Islet precursor cell (in vitro differentiated cells): ENCODE results near the gene ACTL7A.

Experiments used
- DNase-seq: peaks from one replicate; pipeline ENCODE4 v3.0.0-alpha.2; 2018

Gene ACTL7A

GRCh38 chr9:108850293-108850897 is 11.7 kb upstream of the ACTL7A start:
- no peak for DNase-seq

DNA sequence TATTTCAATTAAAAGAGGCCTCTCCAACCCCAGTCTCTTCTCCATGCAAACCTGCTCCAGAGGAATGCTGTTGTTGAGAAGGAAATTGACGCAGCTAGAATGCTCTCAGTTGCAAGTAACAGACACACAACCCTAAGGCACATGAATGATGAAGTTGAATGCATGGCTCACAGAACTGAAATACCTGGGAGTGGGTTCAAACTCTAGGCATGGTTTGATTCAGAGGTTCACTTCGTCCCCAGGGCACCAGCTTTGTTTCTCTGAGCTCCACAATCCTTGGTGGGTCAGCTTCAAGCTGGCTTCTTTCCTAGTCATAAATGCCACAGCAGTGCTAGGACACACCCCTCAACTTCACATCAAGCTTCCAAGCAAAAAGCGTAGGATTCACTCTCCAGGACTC is 10.9 kb upstream of the ACTL7A start:
- no peak for DNase-seq

DNA sequence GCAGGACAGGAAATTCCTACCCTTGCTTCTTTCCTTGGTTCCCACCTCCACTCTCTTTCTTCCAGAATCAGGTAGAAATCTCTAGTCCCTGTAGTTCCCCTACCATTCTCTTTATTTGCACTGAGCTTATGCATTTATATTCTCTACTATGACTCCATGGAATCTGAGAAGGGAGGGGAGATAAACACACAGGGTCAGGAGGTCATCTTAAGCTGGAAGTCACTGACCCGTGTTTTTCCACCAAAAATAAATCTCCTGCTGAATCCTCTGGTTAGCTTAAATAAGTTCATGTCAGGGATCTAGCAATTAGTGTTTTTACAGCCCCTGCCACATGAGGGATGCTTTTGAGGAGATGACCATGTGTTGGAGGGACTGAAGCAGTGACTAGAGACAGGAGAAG is 10.0 kb upstream of the ACTL7A start:
- no peak for DNase-seq

GRCh38 chr9:108854094-108854493 is 8.0 kb upstream of the ACTL7A start:
- DNase-seq: no peak

DNA sequence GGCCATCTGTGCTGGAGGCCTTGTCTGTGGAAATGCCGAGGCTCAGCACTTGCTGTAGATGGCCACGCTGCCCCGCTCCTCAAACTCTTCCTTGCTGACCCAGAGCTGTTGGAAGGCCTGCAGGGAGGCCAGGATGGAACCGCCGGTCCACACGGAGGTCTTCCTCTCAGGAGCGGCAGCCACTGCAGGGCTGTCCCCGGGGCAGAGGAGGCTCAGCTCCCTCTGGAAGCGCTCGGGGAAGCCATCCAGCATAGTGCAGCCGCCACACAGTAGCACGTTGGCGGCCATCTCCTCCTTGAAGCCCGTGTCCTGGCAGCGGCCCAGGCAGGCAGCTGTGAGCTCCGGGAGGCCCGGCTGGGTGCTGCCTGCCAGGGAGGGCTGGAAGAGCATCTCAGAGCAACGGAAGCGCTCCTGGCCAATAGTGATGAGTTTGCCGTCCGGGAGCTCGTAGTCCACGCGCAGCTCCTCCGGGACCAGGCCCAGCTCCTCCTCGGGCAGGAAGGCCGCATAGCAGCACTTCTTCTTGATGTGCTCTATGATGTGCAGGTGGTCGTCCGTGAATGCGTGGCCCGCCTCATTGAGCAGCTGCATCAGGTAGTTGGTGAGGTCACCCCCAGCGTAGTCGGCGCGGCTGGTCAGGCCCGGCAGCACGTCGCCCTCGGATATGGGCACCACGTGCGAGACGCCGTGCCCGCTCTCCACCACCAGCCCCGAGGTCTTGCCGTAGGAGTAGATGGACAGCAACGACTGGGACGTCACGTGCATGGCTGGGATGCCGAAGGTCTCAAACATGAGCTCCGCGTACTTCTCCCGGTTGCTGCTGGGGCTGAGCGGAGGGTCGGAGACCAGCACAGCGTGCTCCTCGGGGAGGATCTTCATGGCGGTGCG is 7.2 kb upstream of the ACTL7A start:
- no peak for DNase-seq

DNA sequence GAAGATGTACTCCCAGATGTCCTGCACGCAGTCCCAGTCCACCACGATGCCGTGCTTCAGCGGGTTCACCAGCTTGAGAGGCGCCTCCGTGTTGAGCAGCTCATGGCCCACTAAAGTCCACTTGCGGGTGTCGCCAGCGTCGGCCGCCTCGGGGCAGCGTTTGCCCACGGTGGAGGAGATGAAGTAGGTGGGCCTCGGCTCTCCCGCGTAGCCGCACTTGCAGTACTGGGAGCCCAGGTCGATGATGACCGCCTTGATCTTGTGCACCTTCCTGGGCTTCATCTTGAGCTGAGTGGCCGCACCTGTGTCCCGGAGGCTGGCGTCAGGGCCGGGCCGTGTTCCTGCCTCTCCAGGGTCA is 6.6 kb upstream of the ACTL7A start:
- DNase-seq: no peak

GRCh38 chr9:108855888-108856287 is 6.2 kb upstream of the ACTL7A start, which contains the start of gene ACTL7B:
Gene ACTL7B, minus strand, starts transcription at chr9:108855986. Its CDS starts 56 bp downstream, at chr9:108855930.
- no peak for DNase-seq

DNA sequence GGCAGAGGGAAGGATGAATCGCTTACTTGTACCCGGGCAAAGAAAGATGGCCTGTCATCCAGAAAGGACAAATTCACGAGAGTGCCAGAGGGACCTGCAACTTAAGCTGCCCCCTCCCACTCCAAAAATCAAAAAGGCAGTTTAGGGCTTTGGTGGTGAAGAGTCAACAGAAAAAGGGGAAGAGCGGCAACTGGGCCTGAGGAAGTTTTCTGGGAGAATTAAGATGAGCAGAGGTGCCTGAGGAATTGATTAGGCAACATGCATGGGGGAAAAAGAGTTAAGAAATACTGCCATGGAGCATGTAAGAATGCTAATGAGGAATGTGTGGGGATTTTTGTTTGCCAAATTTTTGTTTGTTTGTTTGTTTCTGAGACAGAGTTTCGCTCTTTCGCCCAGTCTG is 4.5 kb upstream of the ACTL7A start:
- DNase-seq: no peak

DNA sequence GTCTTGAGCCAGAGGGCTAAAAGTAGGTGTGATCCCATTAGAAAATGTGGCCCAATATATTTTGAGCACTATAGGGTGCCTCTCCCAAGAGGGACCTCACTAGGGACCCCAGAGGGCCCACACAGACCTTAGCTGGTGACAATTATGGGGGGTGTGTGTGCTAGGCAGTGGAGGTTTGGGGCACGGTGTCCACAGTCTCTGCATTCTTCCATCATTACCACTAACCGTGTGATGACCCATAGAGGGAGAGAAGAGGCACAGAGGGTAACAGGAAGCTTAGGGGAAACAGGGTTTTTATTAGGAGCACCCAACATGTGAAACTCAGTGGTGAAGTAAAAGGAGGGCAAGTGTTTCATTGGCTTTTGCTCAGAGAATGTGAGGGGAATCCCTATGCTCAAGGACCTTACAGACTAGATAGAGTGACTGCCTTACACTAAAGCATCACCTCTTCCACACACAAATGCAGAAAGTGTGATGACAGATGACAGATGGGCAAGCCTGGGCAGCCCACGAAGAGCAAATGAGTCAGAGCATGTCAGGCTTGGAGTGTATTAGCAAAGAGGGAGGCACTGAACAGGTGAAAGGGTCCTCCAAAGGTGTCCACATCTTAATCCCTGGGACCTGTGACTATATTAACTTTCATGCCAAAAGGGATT is 2.5 kb upstream of the ACTL7A start:
- no peak for DNase-seq

- DNase-seq: no peak
Measured at GRCh38 chr9:108860354-108860753, 1.7 kb upstream of the ACTL7A start.

DNA sequence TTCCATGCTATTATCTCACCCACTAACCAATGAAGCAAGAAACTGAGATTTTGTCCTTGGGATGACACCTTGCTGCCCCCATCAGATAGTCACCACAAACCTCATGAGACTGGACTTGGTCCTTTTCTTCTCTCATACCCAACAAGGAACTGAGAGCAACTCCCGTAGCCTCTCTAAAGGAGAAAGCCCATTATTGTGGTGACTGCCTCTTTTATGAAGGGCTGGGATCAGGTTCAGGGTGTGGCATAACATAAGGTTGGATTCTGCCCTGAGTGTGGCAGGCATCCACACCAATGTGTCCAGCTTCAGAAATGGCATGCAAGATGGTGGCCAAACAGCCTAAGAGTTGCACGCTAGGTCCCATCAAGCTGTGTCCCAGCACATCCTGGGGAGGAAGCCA is 1.3 kb upstream of the ACTL7A start:
- DNase-seq: no peak

GRCh38 chr9:108861464-108861863 is 602 bp upstream of the ACTL7A start:
- no peak for DNase-seq

DNA sequence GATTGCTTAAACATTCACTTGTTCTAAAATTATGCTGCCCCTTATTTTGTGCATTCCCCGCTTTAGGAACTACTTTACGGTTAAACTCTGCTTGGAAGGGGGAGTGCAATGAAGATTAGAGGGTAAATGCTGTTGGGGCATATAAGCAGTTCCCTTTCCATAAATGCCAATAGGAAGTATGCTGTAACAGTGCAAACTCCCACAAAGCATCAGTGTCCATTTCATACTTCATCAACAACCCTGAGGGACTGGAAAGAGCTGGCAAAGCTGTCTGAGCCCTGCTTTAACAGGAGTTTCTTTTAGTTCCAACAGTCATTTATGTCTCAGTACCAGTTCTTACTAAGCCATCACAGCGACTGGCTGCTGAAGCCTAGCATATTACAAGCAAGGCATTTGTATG is 1.8 kb downstream of the ACTL7A start:
- no peak for DNase-seq

GRCh38 chr9:108864446-108864845 is 2.4 kb downstream of the ACTL7A start:
- DNase-seq: no peak

DNA sequence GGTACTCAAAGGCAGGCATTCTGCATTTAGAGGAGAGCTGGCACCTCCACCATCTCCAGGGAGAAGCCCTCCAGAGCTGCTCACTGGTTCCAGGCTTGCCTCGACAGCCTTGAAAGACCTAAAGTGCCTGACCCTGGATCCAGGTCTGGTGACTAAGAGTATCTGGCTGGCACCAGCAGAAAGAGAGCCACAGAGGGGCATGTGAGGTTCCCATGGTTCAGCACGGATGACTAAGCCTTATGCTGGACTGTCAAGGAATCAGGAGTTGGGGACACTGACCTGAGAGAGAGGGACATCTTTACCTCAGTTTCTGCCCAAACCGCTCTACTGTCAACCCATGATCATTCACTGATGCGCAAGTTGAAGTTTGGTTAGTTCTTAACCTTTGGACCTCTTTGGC is 3.0 kb downstream of the ACTL7A start:
- no peak for DNase-seq

- no peak for DNase-seq
Measured at GRCh38 chr9:108866001-108866420, 3.9 kb downstream of the ACTL7A start.

DNA sequence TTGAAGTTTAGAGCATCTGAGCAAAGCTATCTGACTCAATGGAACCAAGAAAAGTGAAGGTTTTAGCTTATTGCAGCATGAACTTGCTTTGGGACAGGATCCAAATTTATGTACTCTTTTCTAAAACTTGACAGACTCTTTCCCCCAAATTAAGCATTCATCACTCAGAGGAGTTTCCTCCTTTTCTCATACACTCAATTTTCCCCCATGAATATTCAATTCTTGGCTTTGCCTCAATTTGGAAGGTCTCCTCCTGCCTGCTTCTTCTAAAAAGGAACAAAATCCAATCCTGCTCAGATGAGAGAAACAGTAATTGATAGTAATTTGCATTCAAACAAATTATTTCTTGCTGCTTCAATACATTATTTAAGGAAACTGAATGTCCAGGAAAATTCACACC is 5.0 kb downstream of the ACTL7A start:
- DNase-seq: no peak

- DNase-seq: no peak
Measured at GRCh38 chr9:108867829-108868228, 5.8 kb downstream of the ACTL7A start.

- DNase-seq: peak; percentile 88
Measured at GRCh38 chr9:108869092-108869725, 7.1 kb downstream of the ACTL7A start.

DNA sequence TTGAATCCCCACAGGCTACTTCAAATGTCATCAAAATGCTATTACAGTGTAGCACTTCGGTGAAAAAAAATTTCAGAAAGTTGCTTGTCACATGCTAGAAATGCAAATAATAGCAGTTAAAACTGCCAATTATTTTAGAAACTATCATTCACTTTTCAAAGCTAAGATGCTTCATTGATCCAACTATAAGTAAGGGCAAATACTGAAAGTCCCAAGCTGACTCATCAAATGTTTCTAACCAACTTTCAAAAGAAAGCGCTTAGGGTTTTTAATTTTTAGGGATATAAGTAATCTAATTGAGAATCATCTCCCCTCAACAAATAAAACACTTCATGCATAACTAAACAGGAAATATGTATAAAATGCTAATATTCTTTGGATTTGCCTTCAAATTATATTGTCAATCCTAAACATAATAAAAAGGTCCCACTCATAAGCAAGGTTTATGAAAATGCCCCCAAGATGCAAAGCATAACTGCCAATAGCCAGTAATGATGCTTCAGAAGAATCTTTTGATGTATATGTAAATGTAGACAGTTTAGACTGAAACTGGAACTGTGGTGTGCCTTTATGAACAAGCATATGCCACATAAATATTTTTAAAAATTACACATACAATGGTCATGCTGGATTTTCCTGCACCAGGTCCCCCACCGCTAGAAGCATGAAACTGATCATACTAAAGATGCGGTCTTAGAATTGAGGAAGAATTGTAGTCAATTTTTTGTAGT is 12.2 kb downstream of the ACTL7A start:
- no peak for DNase-seq

- no peak for DNase-seq
Measured at GRCh38 chr9:108876425-108876824, 14.4 kb downstream of the ACTL7A start.

- DNase-seq: no peak
Measured at GRCh38 chr9:108877524-108877923, 15.5 kb downstream of the ACTL7A start.
